HFFc6 (cell line): ENCODE measurements around the gene EOLA1. TPM values are rescaled to one million over a fixed set of nuclear protein-coding genes. Genes with fewer than 3 reads are reported as not detected.

Source experiments
- DNase-seq: peaks from one replicate; pipeline ENCODE4 v3.0.0-alpha.2; 2018
- H3K27ac Mint-ChIP-seq: 2 replicates; pipeline ENCODE4 v1.8.0; 2020; ENCODE audit warnings: mild to moderate bottlenecking, mixed read lengths
- H3K27me3 Mint-ChIP-seq: 2 replicates; pipeline ENCODE4 v1.8.0; 2021; ENCODE audit warnings: mild to moderate bottlenecking, moderate library complexity, mixed read lengths; ENCODE audit not compliant: insufficient read depth
- H3K36me3 Mint-ChIP-seq: 2 replicates; pipeline ENCODE4 v1.8.0; 2021; ENCODE audit warnings: low read depth, mixed read lengths
- H3K4me1 Mint-ChIP-seq: 2 replicates; pipeline ENCODE4 v1.8.0; 2020; ENCODE audit warnings: low read depth, mixed read lengths
- H3K4me3 Mint-ChIP-seq: 2 replicates; pipeline ENCODE4 v1.8.0; 2020; ENCODE audit warnings: mild to moderate bottlenecking, moderate library complexity, mixed read lengths
- H3K9me3 Mint-ChIP-seq: 2 replicates; pipeline ENCODE4 v1.8.0; 2020; ENCODE audit warnings: mild to moderate bottlenecking, mixed read lengths
- total RNA-seq, 6 experiments: library from RNA; stranded (reverse); fragmentation: NEBNext Ultra II Directional; extraction: Animal tissue kit (Norgen Biotek cat#: 25700); gene quantifications; 2 replicates in 1 of 6; 3 replicates in 5 of 6; pipeline ENCODE4 v1.2.3, GENCODE V29; 2021
- TF ChIP-seq, protein P1 (sequence below): fragments of 200-600 bp; sonication (generic); IDR thresholded peaks from 2 replicates; pipeline ENCODE4 v1.5.0; 2021; ENCODE audit warnings: antibody characterized with exemption, mild to moderate bottlenecking

EOLA1 gene
- total RNA-seq, 6 experiments from 2014 or later, result 11.3 to 15.4 (median 13.6) TPM

GRCh38 chrX:149510386-149510785 is 30.4 kb upstream of the EOLA1 start:
- peaks cover 8% of the 10 kb centered on the region for H3K27me3 Mint-ChIP-seq
- H3K36me3 Mint-ChIP-seq, result no peaks in the 10 kb centered on the region
- no peaks in the 10 kb centered on the region for H3K9me3 Mint-ChIP-seq
- peaks cover 18% of the 10 kb centered on the region for H3K4me1 Mint-ChIP-seq
- H3K4me3 Mint-ChIP-seq, result no peak overlapping the region
- no peak for DNase-seq
- TF ChIP-seq, protein P1, sequence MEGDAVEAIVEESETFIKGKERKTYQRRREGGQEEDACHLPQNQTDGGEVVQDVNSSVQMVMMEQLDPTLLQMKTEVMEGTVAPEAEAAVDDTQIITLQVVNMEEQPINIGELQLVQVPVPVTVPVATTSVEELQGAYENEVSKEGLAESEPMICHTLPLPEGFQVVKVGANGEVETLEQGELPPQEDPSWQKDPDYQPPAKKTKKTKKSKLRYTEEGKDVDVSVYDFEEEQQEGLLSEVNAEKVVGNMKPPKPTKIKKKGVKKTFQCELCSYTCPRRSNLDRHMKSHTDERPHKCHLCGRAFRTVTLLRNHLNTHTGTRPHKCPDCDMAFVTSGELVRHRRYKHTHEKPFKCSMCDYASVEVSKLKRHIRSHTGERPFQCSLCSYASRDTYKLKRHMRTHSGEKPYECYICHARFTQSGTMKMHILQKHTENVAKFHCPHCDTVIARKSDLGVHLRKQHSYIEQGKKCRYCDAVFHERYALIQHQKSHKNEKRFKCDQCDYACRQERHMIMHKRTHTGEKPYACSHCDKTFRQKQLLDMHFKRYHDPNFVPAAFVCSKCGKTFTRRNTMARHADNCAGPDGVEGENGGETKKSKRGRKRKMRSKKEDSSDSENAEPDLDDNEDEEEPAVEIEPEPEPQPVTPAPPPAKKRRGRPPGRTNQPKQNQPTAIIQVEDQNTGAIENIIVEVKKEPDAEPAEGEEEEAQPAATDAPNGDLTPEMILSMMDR, result peak; percentile 52
- H3K27ac Mint-ChIP-seq, result no peak overlapping the region

DNA sequence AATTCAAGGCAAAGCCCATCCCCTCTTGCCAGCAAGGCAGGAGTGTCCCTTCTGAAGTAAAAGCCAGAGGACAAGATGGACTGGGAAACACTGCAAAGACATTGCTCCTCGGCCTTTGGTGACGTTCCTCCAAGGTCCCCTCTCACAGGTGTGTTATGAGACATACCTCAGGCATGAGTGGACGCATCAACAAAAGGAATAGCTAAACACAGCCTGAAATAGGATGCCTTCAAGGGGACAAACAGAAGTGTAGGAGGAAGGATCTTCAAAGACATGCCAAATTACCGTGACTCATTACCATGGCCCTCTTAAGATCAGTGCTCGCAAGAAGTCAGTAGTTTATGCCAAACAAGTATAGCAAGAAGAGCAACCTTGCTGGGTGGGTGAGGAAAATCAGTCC is 29.7 kb upstream of the EOLA1 start:
- Mint-ChIP-seq H3K9me3 (no peaks in the 10 kb centered on the region), H3K27me3 (peaks cover 8% of the 10 kb centered on the region), H3K27ac (no peak overlapping the region), H3K4me1 (peaks cover 13% of the 10 kb centered on the region), H3K4me3 (no peak overlapping the region), H3K36me3 (no peaks in the 10 kb centered on the region)
- no peak for DNase-seq
- TF ChIP-seq, protein P1, result no peak

DNA sequence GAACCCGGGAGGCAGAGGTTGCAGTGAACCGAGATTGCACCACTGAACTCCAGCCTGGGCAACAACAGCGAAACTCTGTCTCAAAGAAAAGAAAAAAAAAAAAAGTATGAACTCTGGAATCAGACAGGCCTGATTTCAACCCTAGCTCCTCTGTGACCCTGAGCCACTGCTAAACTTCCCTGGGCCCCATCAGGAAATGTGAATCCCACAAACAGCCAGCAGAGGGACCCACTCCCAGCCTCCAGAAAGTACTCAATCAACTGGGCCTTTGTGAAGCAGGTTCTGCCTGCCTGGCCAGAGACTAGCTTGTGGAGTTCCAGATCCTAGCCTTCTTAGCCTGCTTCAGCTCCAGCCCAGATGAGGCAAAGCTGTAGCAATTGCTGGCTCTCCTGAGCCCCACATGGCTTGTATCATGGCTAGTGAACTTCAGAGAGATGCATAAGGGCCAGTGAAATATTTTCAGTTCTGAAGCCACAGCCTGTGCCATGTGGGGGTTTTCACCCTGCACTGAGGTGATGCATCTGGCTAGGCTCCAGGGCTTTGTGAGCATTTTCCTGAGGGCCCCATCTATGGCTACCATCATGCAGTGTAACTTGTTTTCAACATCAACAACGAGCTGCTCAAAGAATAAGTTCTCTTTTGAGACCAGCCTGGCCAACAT is 28.5 kb upstream of the EOLA1 start:
- H3K9me3 Mint-ChIP-seq, result no peaks in the 10 kb centered on the region
- H3K4me3 Mint-ChIP-seq, result no peak overlapping the region
- peak; percentile 30 for DNase-seq
- H3K27ac Mint-ChIP-seq, result no peak overlapping the region
- H3K4me1 Mint-ChIP-seq, result peaks cover 13% of the 10 kb centered on the region
- peaks cover 8% of the 10 kb centered on the region for H3K27me3 Mint-ChIP-seq
- no peaks in the 10 kb centered on the region for H3K36me3 Mint-ChIP-seq
- TF ChIP-seq, protein P1, result peak; percentile 77

DNA sequence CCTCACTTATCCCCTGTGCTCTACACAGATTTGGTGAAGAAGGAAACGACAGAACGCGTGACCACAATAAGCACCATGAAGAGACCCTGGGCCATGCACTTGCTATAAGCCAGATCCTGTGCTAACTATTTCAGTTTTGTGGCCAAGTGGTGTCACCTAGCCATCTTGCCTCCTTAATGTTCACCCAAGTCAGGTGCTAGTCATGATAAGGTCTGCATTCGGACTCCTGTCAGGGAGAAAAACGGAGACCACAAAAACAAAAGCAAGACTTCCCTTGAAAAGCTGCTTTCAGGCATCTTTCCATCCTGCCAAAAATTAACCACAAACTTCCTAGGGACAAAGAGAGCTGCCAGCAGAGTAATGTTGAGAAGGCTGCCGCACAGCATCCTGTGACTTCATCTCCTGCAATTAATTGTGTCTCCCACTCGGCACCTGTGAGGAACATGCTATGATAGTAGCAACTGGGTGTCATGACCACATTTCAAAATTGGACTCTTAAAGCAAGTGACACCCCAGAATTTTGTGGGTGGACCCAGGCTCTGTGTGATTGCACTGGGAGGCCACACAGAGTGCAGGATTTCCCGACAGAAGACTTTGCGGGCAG is 26.9 kb upstream of the EOLA1 start:
- H3K4me1 Mint-ChIP-seq, result peaks cover 13% of the 10 kb centered on the region
- no peaks in the 10 kb centered on the region for H3K9me3 Mint-ChIP-seq
- H3K36me3 Mint-ChIP-seq, result no peaks in the 10 kb centered on the region
- TF ChIP-seq, protein P1, result no peak
- no peak for DNase-seq
- no peak overlapping the region for H3K4me3 Mint-ChIP-seq
- peaks cover 5% of the 10 kb centered on the region for H3K27me3 Mint-ChIP-seq
- no peak overlapping the region for H3K27ac Mint-ChIP-seq

DNA sequence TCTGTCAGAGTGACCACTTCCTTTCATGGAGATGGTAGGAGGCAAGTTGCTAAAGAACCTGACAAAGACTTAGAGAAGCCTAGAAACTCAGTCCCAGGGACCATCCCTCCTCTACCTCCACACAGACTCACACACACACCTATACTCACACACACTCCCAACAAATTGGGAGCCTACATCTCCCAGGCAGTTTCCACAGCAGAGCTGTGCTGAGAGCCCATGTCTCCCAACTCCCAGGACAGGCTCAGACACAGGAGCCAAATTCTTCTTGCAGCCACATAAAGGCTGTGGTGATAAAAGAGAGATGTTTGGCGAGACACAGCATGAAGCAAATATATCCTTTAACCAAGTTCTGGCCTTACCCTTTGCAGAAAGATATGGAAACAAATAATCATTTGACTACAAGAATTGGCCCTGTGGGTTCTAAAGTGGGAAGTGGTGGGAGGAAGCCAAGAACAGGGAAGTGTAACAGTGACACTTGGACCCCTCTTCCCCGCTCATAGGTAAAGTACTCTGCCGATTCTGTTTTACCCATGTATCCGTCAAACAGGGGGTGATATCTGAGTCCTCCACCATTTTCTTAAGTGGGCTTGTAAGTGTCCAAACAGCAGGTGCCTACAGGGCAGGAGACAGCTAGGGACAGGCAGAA is 24.7 kb upstream of the EOLA1 start:
- H3K27me3 Mint-ChIP-seq, result peaks cover 4% of the 10 kb centered on the region; the same call in 1 of the 2 replicates
- no peak for DNase-seq
- TF ChIP-seq, protein P1, result no peak
- peaks cover 11% of the 10 kb centered on the region for H3K4me1 Mint-ChIP-seq
- no peak overlapping the region for H3K4me3 Mint-ChIP-seq
- H3K9me3 Mint-ChIP-seq, result no peaks in the 10 kb centered on the region
- H3K36me3 Mint-ChIP-seq, result no peaks in the 10 kb centered on the region
- H3K27ac Mint-ChIP-seq, result no peak overlapping the region
